ENCODE measurements around the gene UCN.
"Not testable (repeated sequence)": the region's sequence is repeated elsewhere in the genome, so short reads cannot be mapped to it uniquely, and the experiment has no call there.

The UCN gene, protein sequence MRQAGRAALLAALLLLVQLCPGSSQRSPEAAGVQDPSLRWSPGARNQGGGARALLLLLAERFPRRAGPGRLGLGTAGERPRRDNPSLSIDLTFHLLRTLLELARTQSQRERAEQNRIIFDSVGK

DNA sequence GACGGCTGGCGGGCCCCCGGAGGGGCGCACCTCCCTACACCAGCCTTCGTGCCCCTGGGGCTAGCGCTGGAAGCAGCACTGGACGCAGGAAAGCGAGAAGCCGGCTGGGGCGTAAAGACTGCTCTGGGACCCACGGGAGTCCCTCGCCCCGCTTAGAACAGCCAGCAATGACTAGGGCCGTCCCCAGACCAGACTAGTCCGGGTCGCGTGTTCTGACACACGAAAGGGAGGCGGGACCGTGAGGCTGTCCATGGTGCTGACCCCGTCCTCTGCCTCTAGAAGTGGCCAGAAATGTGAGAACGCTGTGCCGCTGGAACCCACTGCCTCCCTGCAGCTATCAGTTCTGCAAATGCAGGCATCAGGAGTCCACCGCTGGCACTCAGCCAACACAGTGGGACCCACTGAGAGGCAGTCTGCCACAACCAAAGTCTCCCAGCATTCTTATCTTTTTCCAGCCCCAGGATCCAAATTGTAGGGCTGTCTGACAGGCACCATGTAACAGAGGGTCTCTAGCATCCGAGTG lies at the start of gene UCN:
TSS of gene UCN (minus strand) at position 87 of the 523 bp plus-strand sequence. CDS start 550 bp downstream, outside the sequence.
- no peak for DNase-seq

DNA sequence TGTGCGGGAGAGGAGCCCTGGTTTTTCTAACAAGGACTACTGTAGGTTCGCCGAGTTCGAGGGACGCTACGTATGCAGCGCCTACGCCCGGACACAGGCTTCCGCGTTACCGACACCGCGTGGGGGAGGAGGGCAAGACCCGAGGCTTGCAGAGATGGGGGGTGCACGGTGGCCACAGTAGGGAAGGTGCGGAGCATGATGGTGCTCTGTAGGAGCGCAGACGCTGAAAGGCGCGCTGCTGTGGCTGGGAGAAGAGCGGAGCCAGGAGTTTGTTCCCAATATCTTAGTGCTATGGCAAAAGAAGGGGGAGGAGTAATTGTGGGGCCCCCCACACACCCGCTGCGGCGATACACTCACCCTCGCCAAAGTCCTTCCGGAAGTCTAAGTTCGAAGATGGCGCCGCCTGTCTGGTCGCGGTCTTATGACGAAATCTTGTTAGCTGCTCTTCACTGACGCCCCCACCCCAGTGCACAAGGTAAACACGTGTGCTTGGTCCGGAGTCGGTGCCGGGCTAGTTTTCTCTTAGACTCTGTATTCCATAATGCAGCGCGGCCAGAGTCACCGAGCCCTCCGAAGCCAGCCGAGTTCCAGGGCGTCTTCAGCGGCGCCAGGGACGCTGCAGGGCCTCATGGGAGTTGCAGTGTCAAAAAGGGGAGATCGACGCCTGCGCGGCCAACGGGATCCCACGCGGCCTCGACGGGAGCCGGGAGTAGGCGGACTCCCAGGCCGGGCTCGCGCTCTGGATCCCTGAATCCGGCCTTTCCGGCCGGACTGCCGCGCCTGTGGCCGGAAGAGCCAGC lies 48.3 kb upstream of the UCN start, which contains the start of gene GTF3C2:
TSS of gene GTF3C2 (minus strand) at position 383 of the 800 bp plus-strand sequence. CDS start 13,210 bp downstream, outside the sequence.
- peak; percentile 94 to 98 for DNase-seq

DNA sequence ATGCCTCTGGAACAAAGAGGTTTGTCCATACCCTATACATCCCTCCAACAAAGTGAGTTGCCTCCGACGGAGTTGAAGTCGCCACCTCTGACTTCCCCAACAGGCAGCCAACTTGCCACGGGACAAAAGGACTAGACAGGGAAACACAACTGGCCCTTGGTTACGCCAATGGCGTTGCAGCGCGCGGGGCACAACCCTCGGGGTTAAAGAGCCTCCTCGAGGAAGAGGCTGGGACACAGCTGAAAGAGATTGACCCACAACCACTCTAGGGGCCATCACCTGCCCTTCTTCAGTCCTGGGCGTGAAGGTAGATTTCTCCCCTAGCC lies 47.8 kb upstream of the UCN start:
- peak; percentile 77 to 80 for DNase-seq

DNA sequence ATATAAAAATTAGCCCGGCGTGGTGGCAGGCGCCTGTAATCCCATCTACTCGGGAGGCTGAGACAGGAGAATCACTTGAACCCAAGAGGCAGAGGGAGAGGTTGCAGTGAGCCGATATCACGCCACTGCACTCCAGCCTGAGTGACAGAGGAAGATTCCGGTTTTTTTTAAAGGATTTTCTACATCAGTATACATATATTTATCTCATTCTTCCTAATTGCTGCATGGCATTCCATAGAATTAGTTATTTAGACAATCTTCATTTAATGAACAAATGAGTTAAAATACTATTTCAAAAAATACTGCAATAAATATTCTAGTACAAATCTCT lies 46.3 kb upstream of the UCN start:
- no peak for DNase-seq

DNA sequence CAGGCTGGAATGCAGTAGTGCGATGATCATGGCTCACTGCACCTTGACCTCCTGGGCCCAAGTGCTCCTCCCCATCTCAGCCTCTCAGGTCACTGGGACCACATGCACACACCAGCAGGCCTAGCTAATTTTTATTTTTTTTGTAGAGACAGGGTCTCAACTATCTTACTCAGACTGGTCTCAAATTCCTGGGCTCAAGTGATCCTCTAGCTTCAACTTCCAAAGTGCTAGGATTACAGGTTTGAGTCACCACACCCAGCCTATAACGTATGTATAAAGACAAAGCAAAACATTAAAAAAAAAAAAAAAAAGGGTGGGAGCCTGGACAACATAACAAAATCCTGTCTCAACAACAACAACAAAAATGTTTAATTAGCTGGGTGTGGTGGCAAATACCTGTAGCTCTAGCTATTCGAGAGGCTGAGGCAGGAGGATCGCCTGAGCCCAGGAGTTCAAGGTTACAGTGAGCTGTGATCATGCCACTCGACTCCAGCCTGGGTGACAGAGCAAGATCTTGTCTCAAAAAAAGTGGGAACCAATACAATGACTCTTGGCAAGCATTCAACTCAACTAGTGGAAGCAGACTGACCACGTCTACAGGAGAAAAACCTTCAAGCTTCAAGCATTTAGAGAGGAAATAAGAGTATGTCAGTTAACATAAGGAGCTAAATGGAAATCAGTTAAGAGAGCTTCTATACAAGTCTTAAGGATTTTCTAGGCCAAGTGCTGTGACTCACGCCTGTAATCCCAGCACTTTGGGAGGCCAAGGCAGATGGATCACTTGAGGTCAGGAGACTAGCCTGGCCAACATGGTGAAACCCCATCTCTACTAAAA lies 45.7 kb upstream of the UCN start:
- no peak for DNase-seq

DNA sequence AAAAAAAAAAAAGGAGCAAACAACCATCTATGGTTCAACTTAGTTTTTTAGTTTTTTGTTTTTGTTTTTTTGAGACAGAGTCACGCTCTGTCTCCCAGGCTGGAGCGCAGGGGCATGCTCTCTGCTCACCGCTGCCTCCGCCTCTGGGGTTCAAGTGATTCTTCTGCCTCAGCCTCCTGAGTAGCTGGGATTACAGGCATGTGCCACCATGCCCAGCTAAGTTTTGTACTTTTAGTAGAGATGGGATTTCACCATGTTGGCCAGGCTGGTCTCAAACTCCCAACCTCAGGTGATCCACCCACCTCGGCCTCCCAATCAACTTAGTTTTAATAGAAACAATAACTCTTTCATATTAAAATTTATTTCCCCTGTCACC lies 45.1 kb upstream of the UCN start:
- DNase-seq, result not testable (repeated sequence)

DNA sequence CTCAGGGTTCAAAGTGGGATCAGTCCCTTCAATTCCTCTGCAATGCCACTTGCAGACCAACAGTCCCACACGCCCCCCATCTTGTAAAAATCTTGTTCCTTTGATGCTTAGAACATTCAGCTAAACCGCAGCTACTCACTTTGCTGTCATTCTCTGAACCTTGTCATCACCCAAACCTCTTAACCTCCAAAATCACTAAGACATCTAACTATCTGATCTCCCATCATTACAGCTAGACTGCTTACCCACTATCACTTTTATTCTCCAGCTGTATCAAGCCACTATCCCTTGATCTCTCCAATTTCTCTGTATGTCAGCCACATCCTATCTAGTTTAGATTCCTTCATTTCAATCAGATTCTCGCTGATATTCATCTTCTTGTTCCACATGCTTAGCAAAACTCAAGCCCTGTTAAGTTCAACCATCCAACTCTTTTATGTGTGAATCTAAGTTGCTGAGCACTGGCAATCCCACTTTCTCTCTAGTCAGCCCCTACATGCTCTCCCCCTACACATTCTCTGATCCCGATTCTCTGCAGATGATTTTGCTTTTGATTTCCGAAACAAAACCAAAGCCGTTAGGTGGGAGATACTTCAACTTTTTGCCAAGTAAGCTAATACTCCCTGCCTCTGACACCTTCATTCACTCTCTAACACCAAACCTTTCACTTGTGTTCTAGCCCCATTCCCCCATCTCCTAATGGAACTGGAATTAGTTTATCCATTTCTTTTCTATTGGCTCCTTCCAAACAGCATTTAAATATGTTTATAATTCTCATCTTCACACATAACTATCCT lies 43.8 kb upstream of the UCN start:
- no peak for DNase-seq

DNA sequence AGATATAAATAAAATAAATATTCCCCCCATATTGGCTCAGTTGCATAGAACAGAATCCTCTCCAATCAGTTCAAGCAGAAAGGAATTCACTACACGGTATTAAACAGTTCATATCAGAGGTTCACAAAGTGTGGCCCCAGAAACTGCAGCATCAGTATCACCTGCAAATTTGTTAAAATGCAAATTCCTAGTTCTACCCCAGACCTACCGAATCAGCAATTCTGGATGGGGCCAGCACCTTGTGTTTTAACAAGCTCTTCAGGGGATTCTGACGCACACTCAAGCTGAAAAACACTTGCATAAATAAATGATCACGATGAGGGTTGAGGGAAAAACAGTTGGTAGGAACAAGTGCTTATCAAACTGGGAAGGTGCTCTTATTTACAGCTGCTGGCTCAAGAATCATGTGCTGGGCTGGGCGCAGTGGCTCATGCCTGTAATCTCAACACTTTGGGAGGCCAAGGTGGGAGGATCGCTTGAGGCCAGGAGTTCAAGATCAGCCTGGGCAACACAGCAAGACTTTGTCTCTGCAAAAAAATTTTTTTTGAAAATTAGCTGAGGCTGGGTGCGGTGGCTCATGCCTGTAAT lies 42.0 kb upstream of the UCN start:
- no peak for DNase-seq

DNA sequence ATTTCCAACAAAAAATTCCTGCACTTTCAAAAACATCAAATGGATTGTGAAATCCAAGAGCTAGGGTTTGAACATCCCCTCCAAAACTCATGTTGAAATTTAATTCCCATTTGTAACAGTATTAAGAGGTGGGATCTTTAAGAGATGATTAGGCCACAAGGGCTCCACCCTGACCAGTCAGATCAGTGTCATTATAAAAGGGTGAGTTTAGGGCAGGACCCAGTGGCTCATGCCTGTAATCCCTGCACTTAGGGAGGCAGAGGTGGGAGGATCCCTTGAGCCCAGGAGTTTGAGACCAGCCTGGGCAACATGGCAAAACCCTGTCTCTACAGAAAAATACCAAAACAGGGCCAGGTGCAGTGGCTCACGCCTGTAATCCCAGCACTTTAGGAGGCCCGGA lies 39.4 kb upstream of the UCN start:
- DNase-seq, result no peak

DNA sequence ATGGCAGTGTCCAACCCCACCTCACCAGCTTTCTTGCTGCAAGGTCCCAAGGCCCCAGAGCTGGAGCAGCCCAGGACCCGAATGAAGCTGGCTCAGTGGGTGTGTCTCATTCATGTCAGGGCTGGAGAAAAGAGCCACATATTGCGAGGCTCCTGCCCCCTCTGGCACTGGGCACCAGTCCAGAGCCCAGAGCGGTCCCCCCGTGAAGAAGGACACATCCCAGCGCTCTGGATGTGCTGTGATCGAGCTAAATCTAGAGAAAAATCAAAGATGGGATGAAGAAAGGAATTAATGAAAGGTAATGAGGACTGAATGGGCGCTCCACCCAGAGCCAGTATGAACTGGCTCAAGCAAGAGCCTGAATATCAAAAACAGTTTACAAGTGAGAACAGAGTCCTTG lies 27.9 kb upstream of the UCN start:
- no peak for DNase-seq

DNA sequence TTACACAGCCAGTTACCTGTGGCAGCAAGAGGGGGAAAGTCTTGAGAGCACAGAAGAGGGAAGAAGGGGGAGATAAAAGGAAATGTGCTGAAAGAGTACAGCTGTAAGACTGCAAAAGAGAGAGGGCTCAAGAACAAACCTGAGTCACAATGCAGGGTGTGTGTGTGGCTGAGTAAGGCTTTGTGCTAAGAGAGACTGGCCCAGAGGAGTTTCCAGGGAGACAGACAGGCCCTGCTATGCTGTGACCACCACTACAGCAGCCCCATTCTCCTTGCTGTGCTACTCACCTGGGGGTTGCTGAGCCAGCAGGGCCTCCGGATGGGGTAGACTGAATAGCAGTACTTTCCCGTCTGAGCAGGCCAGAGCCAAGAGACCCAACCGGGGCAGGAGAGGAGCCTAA lies 27.1 kb upstream of the UCN start:
- DNase-seq, result no peak

DNA sequence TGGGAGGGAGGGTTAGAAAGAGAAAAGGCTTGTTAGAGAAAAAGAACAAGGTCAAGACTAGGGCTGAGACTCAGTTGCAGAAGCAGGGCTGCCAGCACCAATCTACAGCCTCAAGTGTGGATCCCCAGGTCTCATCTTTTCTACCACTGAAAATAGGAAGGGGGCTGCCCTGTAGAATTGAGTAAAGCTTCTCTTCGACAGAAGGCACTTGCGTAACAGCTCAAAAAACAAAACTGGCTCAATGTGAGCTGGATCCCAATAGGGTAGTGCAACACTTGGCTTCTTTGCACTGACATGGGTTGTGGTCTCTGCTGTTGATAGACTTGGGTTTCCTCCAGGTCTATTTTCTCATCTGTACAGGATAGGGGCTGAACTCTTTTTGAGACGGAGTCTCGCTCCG lies 16.5 kb upstream of the UCN start:
- DNase-seq, result no peak

DNA sequence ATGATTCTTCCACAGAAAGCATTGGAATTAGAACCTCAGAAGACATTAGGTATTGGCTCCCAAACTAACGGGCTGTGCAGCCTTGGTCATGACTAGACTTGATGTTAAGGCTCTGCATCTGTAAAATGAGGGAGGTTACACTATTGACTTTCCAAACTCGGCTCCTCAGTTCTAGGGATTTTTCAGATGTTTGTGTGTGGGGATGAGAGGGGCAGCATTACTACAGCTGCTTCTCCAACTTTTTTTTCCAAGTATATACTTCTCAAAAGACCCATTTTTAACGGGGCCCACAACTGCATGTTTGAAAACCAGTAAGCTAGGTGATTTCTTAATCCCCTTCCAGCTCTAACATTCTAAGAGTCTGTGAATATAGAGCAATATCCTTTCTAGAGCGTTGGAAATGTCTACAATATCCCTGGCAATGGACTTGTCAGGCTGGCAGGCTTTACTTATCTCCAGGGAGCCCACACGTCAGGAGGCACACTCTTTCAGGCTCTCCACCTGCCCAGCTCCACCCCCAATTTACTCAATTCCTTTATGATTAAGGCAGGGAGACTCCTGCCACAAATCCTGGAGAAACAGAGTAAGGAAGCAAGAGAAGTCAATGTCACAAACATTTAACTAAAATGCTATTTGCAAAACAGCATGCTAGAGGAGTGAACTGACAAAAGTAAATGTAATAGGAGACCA lies 15.5 kb upstream of the UCN start:
- DNase-seq, result no peak

DNA sequence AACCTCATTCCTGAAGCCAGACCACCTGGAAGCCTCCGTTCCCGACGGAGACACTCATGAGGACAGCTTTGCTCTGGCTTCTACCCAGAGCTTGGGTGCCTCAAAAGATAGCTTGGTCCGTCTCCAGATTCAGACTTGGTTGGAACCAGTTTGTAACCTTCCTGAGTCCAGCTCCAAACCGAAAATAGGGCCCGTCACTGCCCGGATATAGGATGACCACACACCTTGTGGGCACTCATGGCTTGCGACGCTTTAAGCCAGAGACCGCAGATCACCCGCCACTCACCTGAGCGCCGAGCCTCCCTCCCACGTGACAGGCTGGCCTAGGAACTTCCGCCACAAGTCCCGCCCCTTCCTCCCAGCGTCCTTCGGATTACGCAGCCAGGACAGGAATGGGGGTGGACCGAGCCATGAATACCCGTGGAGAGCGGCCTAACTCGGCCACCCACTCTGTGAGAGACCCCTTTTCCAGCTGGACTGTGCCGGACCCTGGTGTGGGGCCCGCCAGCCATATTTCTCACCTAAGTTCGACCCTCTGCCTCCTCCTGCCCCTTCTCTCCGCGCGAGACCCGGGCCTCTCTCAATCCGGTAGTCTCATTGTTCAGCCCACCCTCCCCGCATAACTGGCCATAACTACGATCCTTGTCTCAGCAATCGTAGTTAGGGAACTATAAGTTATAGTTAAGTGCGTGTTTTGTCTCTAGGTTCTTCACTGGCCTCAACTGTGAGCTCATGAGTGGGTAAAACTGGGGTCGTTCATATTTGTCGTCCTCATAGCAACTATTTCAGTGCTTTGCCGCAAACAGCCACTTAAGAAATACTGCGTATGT lies 14.7 kb upstream of the UCN start, which contains the start of gene MPV17:
TSS of gene MPV17 (minus strand) at position 332 of the 830 bp plus-strand sequence. CDS start 580 bp downstream, outside the sequence.
- DNase-seq, result peak; percentile 84

DNA sequence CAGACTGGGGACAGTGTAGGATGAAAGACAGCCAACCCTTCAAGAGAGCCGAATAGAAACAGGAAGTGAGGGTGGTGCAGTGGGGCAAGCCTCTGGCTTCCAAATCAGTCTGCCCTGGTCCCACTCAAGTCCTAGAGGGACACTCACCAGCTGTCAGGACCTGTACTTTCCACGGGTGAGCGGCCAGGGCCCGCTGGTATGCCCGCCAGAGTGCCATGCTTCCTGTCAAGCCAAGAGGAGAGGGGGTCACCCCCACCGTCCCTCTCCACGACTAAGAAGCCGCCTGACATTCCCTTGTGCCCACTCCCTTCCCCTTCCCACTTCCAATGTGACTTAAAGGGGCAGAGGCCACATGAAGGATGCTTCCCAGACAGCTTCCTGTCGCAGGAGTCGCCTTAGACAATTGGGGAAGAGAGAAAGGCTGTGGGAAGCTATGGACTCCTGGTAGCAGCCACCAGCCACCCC lies 14.1 kb upstream of the UCN start:
- DNase-seq, result peak; percentile 35 to 54

DNA sequence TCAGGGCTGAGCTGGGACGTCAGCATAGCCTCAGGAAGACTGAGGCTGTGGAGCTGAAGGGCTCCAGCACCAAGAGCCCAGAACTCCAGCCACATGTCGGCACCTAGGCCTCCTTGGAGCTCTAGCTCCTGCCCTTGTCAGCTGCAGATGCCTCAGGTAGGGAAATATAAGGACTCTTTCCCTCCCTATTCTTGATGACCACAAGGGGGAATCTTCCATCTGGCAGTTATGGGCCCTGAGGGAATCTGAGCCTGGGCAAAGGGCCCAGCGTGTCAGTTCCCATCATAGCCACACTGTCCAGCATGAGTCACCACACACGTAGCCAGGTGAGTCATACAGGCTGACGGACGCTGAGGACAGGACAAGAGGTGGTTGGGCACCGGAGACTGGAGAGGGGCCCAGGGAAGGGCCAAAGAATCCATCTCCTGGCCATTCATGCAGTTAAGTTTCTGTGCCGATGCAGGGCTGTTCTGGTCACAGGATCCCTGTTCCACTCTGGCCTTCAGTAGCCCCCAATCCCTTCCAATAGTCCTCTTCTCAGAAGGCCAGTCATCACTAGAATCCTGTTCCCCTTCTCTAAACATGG lies 12.8 kb upstream of the UCN start:
- peak; percentile 25 to 68 for DNase-seq

DNA sequence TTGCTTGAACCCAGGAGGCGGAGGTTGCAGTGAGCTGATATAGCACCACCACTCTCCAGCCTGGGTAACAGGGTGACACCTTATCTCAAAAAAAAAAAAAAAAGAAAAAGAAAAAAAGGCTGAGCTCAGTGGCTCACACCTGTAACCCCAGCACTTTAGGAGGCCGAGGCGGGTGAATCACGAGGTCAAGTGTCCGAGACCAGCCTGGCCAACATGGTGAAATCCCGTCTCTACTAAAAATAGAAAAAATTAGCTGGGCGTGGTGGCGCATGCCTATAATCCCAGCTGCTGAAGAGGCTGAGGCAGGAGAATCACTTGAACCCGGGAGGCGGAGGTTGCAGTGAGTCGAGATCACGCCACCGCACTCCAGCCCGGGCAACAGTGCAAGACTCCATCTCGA lies 11.6 kb upstream of the UCN start:
- DNase-seq, result not testable (repeated sequence)

DNA sequence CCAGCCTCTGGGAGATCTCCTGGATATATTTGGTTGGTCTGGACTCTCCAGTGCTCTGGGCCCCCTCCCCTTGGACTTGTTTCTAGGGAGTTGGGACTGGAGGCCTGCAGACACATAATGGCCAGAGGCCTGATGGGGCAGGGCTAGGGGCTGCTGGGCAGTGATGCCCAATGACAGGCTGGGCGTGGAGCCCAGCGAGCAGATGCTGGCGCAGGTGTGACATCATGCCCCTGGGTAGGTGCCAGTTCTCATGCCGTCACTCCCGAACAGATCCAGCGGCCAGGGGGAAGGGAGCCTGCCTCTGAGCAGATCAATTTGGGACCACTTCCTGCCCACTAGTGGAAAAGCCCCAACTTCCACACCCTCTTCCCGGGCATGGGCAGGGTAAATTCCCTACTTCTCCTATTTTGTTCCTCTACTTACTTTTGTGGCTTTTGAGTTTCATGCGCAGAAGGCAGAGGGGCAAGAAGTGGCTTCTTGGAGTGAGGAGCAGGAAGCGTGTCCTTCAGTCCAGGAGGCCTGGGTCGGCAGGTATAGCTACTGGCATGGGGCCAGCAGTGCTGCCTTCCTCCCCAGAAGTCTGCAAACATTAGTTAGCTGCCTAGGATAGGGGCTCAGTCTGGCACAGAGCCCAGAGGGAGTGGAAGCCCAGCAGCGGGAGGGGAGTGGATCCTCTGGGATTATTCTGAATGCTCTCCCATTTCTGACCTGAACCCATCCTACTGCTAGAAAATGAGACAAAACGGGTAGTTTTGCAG lies 8.6 kb upstream of the UCN start:
- peak; percentile 32 to 42 for DNase-seq

DNA sequence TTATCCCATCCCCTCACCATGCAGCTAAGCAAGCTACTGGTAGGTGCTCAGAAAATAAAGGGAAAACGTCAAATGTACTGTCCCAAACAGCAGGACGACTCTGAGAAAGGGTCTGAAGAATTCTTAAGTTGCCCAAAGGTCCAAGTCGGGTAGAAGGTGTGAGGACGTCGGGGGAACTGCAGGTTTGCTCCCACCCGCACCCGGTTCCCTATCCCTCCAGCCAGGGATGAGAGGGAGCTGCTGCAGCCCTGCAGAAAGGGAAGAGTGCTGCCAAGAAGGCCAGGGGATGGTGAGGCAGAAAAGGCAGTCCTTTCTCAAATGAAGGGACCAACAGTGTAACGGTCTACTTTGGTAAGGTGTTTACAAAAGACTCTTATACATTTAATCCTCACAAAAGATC lies 6.9 kb upstream of the UCN start:
- DNase-seq, result no peak
